ENCODE data around the gene ATG4B.

Gene ATG4B

GRCh38 chr2:241680044-241680443 lies 42.6 kb downstream of the ATG4B start (continued):
- no peak for TF ChIP-seq POU6F1 (CRISPR knock-in tag; IDR thresholded peaks at IDR 0.05; ENCODE audit: borderline replicate concordance, low read depth)
- TF ChIP-seq ZFP3 (CRISPR knock-in tag; IDR thresholded peaks at IDR 0.05): no peak
- TF ChIP-seq OSR1 (CRISPR knock-in tag; IDR thresholded peaks at IDR 0.05): no peak

DNA sequence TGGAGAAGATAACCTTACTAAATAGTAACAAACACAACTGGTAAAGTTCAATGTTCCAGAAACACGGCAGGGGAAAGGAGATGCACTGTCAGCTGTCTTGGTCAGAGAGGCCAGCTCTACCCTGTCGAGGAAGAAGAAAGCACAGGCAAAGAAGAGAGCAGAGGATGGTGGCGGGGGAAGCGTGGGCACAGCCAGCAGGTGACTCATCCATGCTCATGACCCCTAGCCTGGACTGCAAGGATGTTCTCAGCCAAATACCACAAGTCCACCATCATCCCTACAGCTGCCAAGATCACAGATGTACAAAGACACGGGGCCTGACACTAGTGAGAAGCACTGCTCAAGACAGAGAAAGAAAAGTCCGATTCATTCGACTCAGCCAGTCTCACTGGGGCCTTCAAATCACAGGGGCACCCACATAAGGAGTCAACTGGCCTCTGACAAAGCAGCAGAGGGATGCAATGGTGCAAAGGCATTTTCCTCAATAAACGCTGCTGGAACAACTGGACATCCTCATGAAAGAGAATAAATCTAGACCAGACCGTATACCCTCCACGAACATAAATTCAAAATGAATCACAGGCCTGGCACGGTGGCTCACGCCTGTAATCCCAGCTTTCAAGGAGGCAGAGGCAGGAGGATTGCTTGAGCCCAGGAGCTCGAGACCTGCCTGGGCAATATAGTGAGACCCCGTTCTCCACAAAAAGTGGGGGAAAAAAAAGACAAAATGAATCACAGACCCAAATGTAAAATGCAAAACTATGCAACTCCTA lies 43.5 kb downstream of the ATG4B start:
- ATAC-seq: peak; percentile 94
- no peak for TF ChIP-seq ZNF70 (CRISPR knock-in tag; IDR thresholded peaks at IDR 0.05)

DNA sequence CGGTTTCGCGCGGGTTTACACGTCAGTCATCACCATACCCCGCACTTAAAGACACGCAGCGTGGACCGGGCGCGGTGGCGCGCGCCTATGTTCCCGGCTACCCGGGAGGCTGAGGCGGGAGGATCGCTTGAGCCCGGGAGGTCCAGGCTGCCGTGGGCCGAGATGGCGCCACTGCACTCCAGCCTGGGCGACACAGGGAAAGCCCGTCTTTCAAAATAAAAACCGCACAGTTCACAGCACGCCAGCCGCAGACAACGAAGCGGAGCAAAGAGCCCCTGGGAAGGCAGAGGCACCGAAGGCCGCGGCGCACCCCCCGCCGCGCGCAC lies 48.8 kb downstream of the ATG4B start:
- ATAC-seq: peak; percentile 15
- TF ChIP-seq PATZ1 (CRISPR knock-in tag; IDR thresholded peaks at IDR 0.05; ENCODE audit: borderline replicate concordance): no peak
- no peak for TF ChIP-seq ZFP3 (CRISPR knock-in tag; IDR thresholded peaks at IDR 0.05)
- TF ChIP-seq ARNTL (CRISPR knock-in tag; IDR thresholded peaks at IDR 0.05; ENCODE audit: borderline replicate concordance, low read depth): no peak
- no peak for TF ChIP-seq TCF4 (CRISPR knock-in tag; IDR thresholded peaks at IDR 0.05; ENCODE audit: borderline replicate concordance)
- no peak for TF ChIP-seq RARB (CRISPR knock-in tag; IDR thresholded peaks at IDR 0.05)
- TF ChIP-seq GLIS3 (CRISPR knock-in tag; IDR thresholded peaks at IDR 0.05): no peak

DNA sequence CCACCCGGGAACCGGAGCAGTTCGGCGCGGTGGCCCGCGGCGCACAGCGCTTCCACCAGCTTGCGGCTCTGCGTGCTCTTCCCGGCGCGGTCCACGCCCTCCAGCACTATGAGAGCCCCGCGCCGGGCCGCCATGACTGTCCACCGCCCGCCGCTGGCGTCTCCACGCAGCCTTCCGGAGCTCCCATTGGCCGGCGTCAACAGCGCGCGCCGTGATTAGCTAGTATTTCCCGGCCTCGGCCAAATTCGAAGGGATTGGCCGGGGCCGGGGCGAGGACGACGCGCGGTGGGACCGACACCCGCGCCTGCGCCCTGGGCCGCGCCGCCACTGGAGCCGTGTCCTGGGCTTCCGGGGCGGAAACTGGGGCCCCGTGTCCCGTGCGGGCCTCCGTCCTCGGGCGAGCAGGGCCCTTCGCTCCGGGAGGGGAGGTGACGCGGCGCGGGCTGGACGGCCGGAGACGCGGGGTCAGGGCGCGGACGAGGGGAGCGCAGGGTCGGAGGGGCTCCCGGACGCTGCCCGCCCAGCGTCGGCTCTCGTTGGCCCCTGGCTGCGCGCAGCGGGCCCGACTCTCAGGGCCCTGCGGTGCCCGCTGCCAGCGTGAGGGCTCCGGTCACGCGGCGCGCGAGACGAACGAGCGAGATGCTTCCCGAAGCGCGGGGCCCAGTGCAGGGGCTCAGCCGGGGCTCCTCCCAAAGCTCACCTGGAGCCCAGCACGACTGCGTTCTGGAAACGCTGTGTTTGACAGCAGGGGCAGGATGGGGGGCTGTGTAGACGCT lies 49.3 kb downstream of the ATG4B start, which contains the start of gene DTYMK:
Gene DTYMK, minus strand, starts transcription at position 166 of the 776 bp plus-strand sequence. Its CDS starts 32 bp downstream, at position 134.
- TF ChIP-seq PPARA (CRISPR knock-in tag; IDR thresholded peaks at IDR 0.05; ENCODE audit: borderline replicate concordance) (no peak), OSR1 (CRISPR knock-in tag; IDR thresholded peaks at IDR 0.05) (no peak), TOX (CRISPR knock-in tag; IDR thresholded peaks at IDR 0.05; ENCODE audit: borderline replicate concordance) (no peak), CREB5 (CRISPR knock-in tag; IDR thresholded peaks at IDR 0.05; ENCODE audit: low read depth) (no peak), CSRNP3 (CRISPR knock-in tag; IDR thresholded peaks at IDR 0.05) (no peak), PATZ1 (CRISPR knock-in tag; IDR thresholded peaks at IDR 0.05; ENCODE audit: borderline replicate concordance) (no peak), TCF4 (CRISPR knock-in tag; IDR thresholded peaks at IDR 0.05; ENCODE audit: borderline replicate concordance) (no peak), ARNTL (CRISPR knock-in tag; IDR thresholded peaks at IDR 0.05; ENCODE audit: borderline replicate concordance, low read depth) (no peak), ESRRG (CRISPR knock-in tag; IDR thresholded peaks at IDR 0.05) (no peak), ZFP30 (CRISPR knock-in tag; IDR thresholded peaks at IDR 0.05) (no peak), ZNF70 (CRISPR knock-in tag; IDR thresholded peaks at IDR 0.05) (no peak), ZC3H10 (CRISPR knock-in tag; IDR thresholded peaks at IDR 0.05) (no peak), BACH2 (CRISPR knock-in tag; IDR thresholded peaks at IDR 0.05; ENCODE audit: borderline replicate concordance) (no peak), ZNF8 (CRISPR knock-in tag; IDR thresholded peaks at IDR 0.05) (no peak), CSDC2 (CRISPR knock-in tag; IDR thresholded peaks at IDR 0.05) (no peak), ZNF565 (CRISPR knock-in tag; conservative IDR thresholded peaks at IDR 0.05; ENCODE audit: low read depth) (no peak), RARB (CRISPR knock-in tag; IDR thresholded peaks at IDR 0.05) (no peak), ZFP3 (CRISPR knock-in tag; IDR thresholded peaks at IDR 0.05) (no peak), POU6F1 (CRISPR knock-in tag; IDR thresholded peaks at IDR 0.05; ENCODE audit: borderline replicate concordance, low read depth) (no peak)
- ATAC-seq: peak; percentile 98

Data from SK-N-SH treated with all-trans-retinoic acid at 6 μM for 48 hours (cell line).